H1 (cell line): ENCODE measurements around the gene TBC1D16. TPM values are rescaled to one million over a fixed set of nuclear protein-coding genes. Genes with fewer than 3 reads are reported as not detected.

Experiments
- polyA plus RNA-seq, 7 experiments: library from polyadenylated mRNA; depleted of rRNA in 3 of 7; stranded (reverse) in 5 of 7; unstranded in 2 of 7; fragments of >200 nt in 5 of 7; fragments of 200-250 nt in 2 of 7; gene quantifications; 1 replicate in 5 of 7; 2 replicates in 1 of 7; 4 replicates in 1 of 7; pipeline versions ENCODE4 v1.2.1 to v1.2.3, GENCODE V29; 2011 to 2013; ENCODE audit warnings: missing spikeins in 2 of 7, mixed read lengths in 2 of 7
- total RNA-seq: library from RNA; stranded (reverse); fragmentation: NEBNext Ultra II Directional; extraction: Animal tissue kit (Norgen Biotek cat#: 25700); gene quantifications from 2 replicates; pipeline ENCODE4 v1.2.1, GENCODE V29; 2021

Gene TBC1D16
- total and polyA plus RNA-seq, 2 of the 8 experiments (the other 6 are each of a cell fraction or from before 2014, with no cell fraction given): 21.1 to 109 TPM

Other genes with a start within 250 kb of the TBC1D16 start
- 1.5 and 2.1 TPM in 2 replicates for gene CBX8, start 238.8 kb downstream of the TBC1D16 start, total RNA-seq
- gene CBX8, start 238.8 kb downstream of the TBC1D16 start, polyA plus RNA-seq (2011; rRNA removed): 0.09 and 0.31 TPM in 2 replicates
- gene CBX4, start 196.4 kb downstream of the TBC1D16 start, total RNA-seq: 3.2 and 4.0 TPM in 2 replicates
- gene CBX4, start 196.4 kb downstream of the TBC1D16 start, polyA plus RNA-seq (2011; rRNA removed): 1.8 and 3.6 TPM in 2 replicates
- gene CCDC40, start 770 bp upstream of the TBC1D16 start, total RNA-seq: 11.5 and 11.6 TPM in 2 replicates
- 4.1 and 4.8 TPM in 2 replicates for gene CCDC40, start 770 bp upstream of the TBC1D16 start, polyA plus RNA-seq (2011; rRNA removed)
- gene GAA, start 65.7 kb upstream of the TBC1D16 start, total RNA-seq: 25.3 and 30.0 TPM in 2 replicates
- 14.8 and 32.7 TPM in 2 replicates for gene GAA, start 65.7 kb upstream of the TBC1D16 start, polyA plus RNA-seq (2011; rRNA removed)
- 146 and 155 TPM in 2 replicates for gene EIF4A3, start 111.3 kb upstream of the TBC1D16 start, total RNA-seq
- gene EIF4A3, start 111.3 kb upstream of the TBC1D16 start, polyA plus RNA-seq (2011; rRNA removed): 99.1 and 142 TPM in 2 replicates
- not detected in 2 replicates for gene CARD14, start 134.2 kb upstream of the TBC1D16 start, total RNA-seq
- 0.08 and 0.16 TPM in 2 replicates for gene CARD14, start 134.2 kb upstream of the TBC1D16 start, polyA plus RNA-seq (2011; rRNA removed)
- gene SGSH, start 184.5 kb upstream of the TBC1D16 start, total RNA-seq: 15.6 and 19.6 TPM in 2 replicates
- gene SGSH, start 184.5 kb upstream of the TBC1D16 start, polyA plus RNA-seq (2011; rRNA removed): 18.0 and 39.2 TPM in 2 replicates
- gene SLC26A11, start 184.6 kb upstream of the TBC1D16 start, total RNA-seq: 15.5 and 18.2 TPM in 2 replicates
- 25.9 and 36.4 TPM in 2 replicates for gene SLC26A11, start 184.6 kb upstream of the TBC1D16 start, polyA plus RNA-seq (2011; rRNA removed)
- 62.1 and 62.8 TPM in 2 replicates for gene RNF213, start 225.0 kb upstream of the TBC1D16 start, total RNA-seq
- gene RNF213, start 225.0 kb upstream of the TBC1D16 start, polyA plus RNA-seq (2011; rRNA removed): 30.4 and 33.8 TPM in 2 replicates